Stimulated activated naive B cell treated with anti-CD40 and anti-IgM and Interleukin-4, amounts not matched to agents 10 μg/mL and 1 μg/mL and 100 μg/mL, for 72 hours (primary cell): Measurements from ENCODE around the gene KIAA0513.

Experiments
- ATAC-seq, 2 donors: fragments of 150-1000 bp; cut with Tn5 transposase; replicated peaks; 2 replicates each; pipeline ENCODE4 v1.10.0; 2021; ENCODE audit warnings: moderate library complexity in 1 of 2
- DNase-seq: peaks from one replicate; pipeline ENCODE4 v3.0.0; 2021
- H3K27ac Mint-ChIP-seq: one replicate; pipeline ENCODE4 v1.8.0; 2022; ENCODE audit warnings: mild to moderate bottlenecking, mixed read lengths
- H3K27me3 Mint-ChIP-seq, 2 donors: one replicate each; pipeline ENCODE4 v1.8.0; 2022; ENCODE audit warnings: mixed read lengths in 2 of 2
- H3K36me3 Mint-ChIP-seq, 2 donors: one replicate each; pipeline ENCODE4 v1.8.0; 2022; ENCODE audit warnings: mixed read lengths in 2 of 2, mild to moderate bottlenecking in 1 of 2
- H3K4me1 Mint-ChIP-seq, 2 donors: one replicate each; pipeline ENCODE4 v1.8.0; 2022; ENCODE audit warnings: mixed read lengths in 2 of 2, mild to moderate bottlenecking in 1 of 2
- H3K4me3 Mint-ChIP-seq, 2 donors: one replicate each; pipeline ENCODE4 v1.8.0; 2022; ENCODE audit warnings: mild to moderate bottlenecking in 2 of 2, mixed read lengths in 2 of 2, moderate library complexity in 1 of 2
- H3K9me3 Mint-ChIP-seq, 2 donors: one replicate each; pipeline ENCODE4 v1.8.0; 2022; ENCODE audit warnings: mixed read lengths in 2 of 2, mild to moderate bottlenecking in 1 of 2

KIAA0513 gene, protein sequence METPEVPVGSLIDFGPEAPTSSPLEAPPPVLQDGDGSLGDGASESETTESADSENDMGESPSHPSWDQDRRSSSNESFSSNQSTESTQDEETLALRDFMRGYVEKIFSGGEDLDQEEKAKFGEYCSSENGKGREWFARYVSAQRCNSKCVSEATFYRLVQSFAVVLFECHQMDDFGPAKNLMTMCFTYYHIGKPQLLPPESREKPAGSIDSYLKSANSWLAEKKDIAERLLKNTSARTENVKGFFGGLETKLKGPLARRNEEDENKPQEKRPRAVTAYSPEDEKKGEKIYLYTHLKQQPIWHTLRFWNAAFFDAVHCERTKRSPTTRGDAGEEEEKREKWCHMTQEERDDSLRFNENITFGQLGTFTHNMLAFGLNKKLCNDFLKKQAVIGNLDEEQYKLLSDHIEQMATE

DNA sequence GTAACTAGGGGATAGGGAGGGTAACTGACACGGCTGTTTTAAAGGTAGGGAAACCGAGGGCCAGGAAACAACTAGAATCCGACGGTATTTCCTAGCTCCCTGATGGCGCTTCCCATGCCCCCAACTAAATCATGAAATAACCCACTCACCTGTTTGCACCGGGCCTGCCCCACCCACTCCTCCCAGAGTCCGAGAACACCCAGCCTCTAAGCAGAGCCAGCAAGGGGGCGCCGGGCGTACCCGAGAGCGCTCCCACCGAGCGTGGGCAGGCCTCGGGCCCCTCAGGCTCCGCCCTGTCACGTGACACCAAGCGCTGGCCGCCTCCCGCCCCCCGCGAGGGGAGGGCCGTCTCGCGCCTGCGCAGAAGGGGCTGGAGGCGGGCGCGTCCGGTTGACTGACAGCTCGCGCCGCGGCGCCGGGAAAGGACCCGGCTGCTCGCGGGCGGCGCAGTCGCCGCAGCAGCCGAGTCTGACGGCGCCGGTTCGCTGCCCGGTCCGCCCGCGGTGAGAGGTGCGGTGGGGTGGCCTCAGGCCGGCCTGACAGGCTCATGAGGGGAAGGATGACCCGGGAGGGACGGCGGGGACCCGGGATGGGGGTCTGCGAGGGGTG lies at the start of gene KIAA0513:
Gene KIAA0513 (plus strand): TSS at position 447 of the 609 bp plus-strand sequence. CDS start 39,277 bp downstream, outside the sequence.
- peak within 1 kb of the TSS; percentile 94 for H3K27ac Mint-ChIP-seq

DNA sequence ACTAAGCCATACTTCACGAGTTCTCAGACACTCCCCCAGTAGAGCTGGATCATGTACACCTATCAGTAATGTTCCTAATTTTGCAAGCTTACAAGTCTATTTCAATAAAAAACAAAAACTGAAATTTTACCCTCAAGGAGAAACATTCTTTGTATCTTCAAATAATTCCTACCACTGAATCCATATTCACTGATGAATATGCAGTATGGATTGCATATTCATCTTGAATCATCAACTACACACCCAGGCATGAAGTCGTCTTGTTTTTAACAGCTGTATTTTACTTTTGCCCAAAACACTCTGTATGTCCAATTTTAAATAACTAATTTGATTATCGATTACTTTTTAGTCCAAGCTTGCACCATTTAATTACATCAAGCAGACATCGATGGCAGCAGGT lies 48.1 kb upstream of the KIAA0513 start:
- no peak overlapping the region for H3K4me3 Mint-ChIP-seq
- H3K36me3 Mint-ChIP-seq: peaks cover 43 to 50% of the 10 kb centered on the region in 2 donors
- no peaks in the 10 kb centered on the region for H3K9me3 Mint-ChIP-seq
- ATAC-seq (no peak), DNase-seq (no peak)
- H3K27ac Mint-ChIP-seq: no peak overlapping the region
- peaks cover 0 to 4% of the 10 kb centered on the region in 2 donors for H3K4me1 Mint-ChIP-seq
- no peaks in the 10 kb centered on the region for H3K27me3 Mint-ChIP-seq

More for the DNA sequence above, at the start of gene KIAA0513:
- Mint-ChIP-seq H3K9me3 (no peaks in the 10 kb centered on the region), H3K36me3 (no peaks in the 10 kb centered on the region), H3K27me3 (peaks cover 7 to 8% of the 10 kb centered on the region in 2 donors), H3K4me3 (peak within 1 kb of the TSS; percentile 92 to 99), H3K4me1 (peaks cover 34 to 59% of the 10 kb centered on the region in 2 donors)
- ATAC-seq: peak; percentile 72 to 82
- DNase-seq: peak; percentile 93

DNA sequence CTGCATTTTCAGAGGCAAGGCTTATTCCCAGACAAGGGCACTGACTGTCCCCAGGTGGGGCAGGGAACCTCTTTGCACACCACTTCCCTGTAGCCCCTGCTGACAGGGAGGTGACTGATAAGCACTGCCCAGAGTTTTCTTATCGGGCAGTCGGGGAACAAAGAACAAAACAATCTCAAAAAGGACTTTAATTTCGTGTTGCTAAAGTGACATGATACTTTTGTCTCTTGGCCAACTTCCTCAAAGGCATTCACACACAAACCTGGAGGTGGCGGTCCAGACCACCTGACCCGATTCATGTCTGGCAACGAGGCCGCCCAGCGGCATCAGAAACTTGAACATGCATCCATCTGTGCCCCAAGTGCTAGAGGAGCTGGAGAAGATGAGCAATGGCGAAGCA lies 45.2 kb upstream of the KIAA0513 start:
- H3K4me3 Mint-ChIP-seq: no peak overlapping the region

DNA sequence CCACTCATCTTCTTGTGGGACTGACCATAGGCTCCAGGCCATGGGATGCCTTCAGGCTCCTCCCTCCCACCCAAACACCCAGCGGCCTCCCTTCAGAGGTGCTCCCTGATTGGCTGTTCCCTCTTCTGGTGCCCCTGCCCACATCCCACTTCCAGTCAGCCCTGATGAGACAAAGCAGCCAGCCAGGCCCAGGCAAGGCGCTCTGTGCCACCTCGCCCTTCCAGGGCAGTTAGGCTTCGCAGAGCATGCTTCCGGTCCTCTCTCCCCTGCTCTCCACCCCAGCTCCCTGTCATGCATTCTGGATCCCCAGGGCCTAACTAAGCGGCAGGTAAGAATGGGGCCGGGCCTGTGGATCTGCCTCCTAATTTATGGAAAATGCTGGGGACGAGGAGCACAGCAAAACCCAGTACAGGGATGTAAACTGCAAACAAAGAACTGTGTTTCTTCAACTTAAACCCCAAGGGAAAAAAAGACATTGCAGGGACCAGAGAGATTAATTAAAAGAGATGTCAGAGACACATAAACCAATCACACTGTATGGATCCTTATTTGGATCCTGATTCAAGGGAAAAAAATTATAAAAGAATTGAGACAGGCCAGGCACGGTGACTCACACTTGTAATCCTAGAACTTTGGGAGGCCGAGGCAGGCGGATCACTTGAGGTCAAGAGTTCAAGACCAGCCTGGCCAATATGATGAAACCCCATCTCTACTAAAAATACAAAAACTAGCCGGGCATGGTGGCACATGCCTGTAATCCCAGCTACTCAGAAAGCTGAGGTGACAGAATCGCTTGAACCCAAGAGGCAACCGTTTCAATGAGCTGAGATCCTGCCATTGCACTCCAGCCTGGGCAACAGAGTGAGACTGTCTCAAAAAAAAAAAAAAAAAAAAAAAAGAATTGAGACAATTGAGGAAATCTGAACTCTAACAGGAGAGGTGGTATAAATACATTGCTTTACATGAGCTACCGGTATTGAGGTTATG lies 42.2 kb upstream of the KIAA0513 start:
- Mint-ChIP-seq H3K27ac (no peak overlapping the region), H3K9me3 (no peaks in the 10 kb centered on the region), H3K4me3 (no peak overlapping the region), H3K36me3 (peaks cover 62 to 65% of the 10 kb centered on the region in 2 donors), H3K27me3 (no peaks in the 10 kb centered on the region), H3K4me1 (peaks cover 7 to 14% of the 10 kb centered on the region in 2 donors)
- ATAC-seq: no peak
- DNase-seq: no peak

More for the DNA sequence above, 45.2 kb upstream of the KIAA0513 start:
- Mint-ChIP-seq H3K36me3 (peaks cover 50 to 55% of the 10 kb centered on the region in 2 donors), H3K4me1 (peaks cover 6 to 14% of the 10 kb centered on the region in 2 donors), H3K27ac (no peak overlapping the region), H3K9me3 (no peaks in the 10 kb centered on the region), H3K27me3 (no peaks in the 10 kb centered on the region)
- ATAC-seq (no peak), DNase-seq (no peak)

DNA sequence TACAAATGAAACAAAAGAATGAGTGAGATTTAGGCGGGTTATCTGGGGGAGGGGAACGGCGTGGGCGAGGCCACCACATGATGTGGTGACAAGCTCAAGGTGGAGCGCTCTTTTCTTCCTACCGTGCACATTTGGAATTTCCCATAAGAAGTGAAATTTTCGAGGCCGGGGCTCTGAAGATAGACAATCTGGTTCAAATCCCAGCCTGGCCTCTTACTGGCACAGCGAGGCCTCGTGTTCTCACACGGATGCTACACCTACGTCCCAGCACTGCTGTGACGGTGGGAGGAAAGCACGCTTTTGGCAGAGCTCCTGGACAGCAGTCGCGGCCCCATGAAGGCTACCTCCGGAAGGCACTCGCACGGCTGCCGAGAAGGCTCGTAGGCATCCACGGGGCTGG lies 41.5 kb upstream of the KIAA0513 start:
- ATAC-seq: no peak
- Mint-ChIP-seq H3K36me3 (peaks cover 62 to 65% of the 10 kb centered on the region in 2 donors), H3K4me3 (no peak overlapping the region), H3K27me3 (no peaks in the 10 kb centered on the region), H3K27ac (no peak overlapping the region), H3K4me1 (peaks cover 7 to 14% of the 10 kb centered on the region in 2 donors), H3K9me3 (no peaks in the 10 kb centered on the region)
- no peak for DNase-seq

DNA sequence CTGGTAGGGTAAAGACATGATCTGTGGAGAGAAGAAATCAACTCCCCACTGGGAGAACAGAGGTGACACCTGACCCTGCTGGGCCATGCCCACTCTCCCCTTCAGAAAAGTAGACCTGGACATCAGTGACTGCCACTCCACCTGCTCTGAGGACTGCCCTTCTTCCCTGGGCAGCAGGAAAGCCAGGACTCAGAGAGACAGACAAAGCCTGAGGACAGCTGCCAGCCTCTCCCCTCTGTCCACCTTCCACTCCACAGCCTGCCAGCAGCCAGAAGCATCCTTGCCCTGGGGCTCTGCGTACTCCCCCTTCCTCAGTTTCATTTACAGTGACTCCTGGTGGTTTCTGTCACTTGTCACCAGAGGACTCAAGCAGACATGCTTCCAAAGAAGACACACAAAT lies 40.7 kb upstream of the KIAA0513 start:
- peaks cover 59 to 65% of the 10 kb centered on the region in 2 donors for H3K36me3 Mint-ChIP-seq
- no peak overlapping the region for H3K4me3 Mint-ChIP-seq
- no peak overlapping the region for H3K27ac Mint-ChIP-seq
- no peak for ATAC-seq
- DNase-seq: no peak
- peaks cover 7 to 14% of the 10 kb centered on the region in 2 donors for H3K4me1 Mint-ChIP-seq
- H3K9me3 Mint-ChIP-seq: no peaks in the 10 kb centered on the region
- no peaks in the 10 kb centered on the region for H3K27me3 Mint-ChIP-seq

DNA sequence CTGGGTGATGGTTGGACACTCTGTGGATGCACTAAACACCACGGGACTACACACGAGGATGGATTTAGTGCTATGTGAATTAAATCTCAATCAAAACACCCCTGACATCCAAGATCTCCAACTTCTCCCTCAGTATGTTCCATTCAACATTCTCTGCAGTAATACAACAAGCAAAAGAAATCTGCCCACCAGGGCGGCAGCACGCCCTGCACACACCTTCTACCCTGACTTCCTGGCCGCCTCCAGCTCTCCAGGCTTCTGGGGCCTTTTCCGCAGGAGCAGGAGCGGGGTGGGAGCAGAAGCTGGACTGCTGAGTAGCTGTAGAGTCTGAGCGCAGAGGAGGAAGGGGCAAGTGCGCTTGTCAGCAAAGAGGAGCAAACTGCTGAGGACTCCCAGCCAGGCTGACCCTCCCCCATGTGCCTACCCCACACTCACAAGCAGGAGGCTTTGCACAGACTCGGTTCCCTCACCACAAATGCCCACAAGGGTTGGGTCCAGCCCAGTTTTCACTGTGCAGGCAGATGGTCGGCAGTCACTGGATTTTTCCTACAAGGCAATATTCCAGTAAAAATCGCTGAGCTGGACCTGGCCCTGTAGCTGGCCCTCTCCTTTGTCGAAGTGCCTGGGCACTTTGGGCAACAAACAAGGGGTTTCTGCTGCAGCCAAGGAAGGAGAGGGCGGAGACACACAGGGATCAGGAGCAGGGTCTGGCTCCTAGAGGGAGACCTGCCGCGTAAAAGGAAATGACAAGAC lies 39.1 kb upstream of the KIAA0513 start:
- no peaks in the 10 kb centered on the region for H3K27me3 Mint-ChIP-seq
- ATAC-seq (no peak), DNase-seq (no peak)
- no peak overlapping the region for H3K4me3 Mint-ChIP-seq
- H3K9me3 Mint-ChIP-seq: no peaks in the 10 kb centered on the region
- no peak overlapping the region for H3K27ac Mint-ChIP-seq
- peaks cover 3 to 14% of the 10 kb centered on the region in 2 donors for H3K4me1 Mint-ChIP-seq
- H3K36me3 Mint-ChIP-seq: peaks cover 48 to 56% of the 10 kb centered on the region in 2 donors

DNA sequence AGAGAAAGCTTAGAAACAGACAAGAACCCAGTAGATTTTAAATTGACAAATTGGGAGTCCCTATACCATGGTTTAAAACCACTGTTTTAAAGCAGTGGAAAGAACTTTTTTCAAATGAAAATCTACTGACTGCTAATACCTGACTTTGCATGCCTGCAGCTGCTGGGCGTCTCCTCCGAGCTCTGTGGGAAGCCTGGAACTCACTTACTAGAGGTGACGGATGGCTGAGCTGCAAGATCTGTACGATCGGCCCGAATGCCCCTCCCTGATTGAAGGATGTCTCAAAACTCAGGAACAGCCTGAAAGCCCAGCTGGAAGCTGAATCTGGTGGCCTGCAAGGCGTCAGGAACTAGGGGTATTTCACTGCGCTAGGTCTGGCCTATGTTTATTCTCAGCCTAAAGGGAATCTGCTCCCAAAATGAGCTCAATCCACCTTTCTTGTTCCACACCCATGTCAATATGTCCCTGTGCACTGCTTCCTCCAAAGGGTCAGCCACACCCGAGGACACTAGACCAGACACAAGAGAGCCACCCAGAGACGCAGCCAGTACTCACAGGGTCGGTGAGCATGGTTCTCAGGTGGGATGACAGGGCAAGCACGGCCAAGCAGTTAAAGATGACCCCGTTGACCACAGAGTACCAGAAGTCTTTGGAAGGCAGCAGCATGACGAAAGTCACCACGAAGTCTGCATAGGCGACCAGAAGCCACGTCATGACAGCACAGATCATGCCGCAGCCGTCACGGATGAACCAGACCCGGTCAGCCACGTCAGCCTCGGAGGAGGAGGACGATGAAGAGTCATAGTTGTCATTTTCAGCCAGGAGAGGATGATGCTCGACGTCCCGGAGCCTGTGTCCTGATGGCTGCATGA lies 37.6 kb upstream of the KIAA0513 start:
- no peak for ATAC-seq
- H3K27me3 Mint-ChIP-seq: no peaks in the 10 kb centered on the region
- H3K4me3 Mint-ChIP-seq: no peak overlapping the region
- H3K9me3 Mint-ChIP-seq: no peaks in the 10 kb centered on the region
- no peak for DNase-seq
- peaks cover 52 to 71% of the 10 kb centered on the region in 2 donors for H3K36me3 Mint-ChIP-seq
- no peak overlapping the region for H3K27ac Mint-ChIP-seq
- H3K4me1 Mint-ChIP-seq: peaks cover 3 to 15% of the 10 kb centered on the region in 2 donors

DNA sequence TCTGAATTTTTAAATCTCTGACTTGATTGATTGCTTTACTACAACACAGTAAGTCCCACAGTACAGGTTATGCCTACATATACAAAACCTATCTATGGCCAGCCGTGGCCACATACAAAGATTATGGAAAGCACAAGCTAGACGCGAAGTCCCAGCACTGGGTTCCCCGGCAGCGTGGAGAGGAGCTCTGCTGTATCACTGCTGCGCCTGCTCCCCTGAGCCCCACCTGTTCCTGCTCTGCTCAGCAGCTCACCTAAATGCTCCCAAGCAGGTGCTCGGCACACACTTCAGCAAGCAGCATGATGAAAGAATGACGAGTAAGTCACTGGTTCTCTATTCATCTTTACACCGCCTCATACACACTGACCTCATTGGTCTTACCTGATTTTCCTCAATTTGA lies 36.8 kb upstream of the KIAA0513 start:
- Mint-ChIP-seq H3K36me3 (peaks cover 54 to 73% of the 10 kb centered on the region in 2 donors), H3K27me3 (no peaks in the 10 kb centered on the region), H3K9me3 (no peaks in the 10 kb centered on the region), H3K4me1 (peaks cover 7 to 23% of the 10 kb centered on the region in 2 donors), H3K4me3 (no peak overlapping the region), H3K27ac (no peak overlapping the region)
- DNase-seq: no peak
- no peak for ATAC-seq

DNA sequence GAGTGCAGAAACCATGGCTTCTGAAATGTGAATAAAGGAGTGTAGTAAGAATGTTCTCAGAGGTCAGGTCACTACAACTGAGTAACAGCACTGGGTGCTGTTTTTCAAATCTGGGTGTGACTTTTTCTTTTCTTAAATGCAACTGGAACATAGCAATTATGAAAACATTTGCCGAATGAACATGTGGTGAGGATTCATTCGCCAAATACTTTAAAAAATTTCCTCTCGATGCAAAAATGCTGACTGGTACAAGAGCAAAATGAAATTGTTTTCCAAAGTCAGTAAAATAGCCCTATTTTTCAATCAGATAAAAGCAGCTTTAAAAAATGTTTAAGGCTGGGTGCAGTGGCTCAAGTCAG lies 34.9 kb upstream of the KIAA0513 start:
- Mint-ChIP-seq H3K4me3 (no peak overlapping the region), H3K4me1 (peaks cover 12 to 23% of the 10 kb centered on the region in 2 donors), H3K27me3 (no peaks in the 10 kb centered on the region), H3K9me3 (no peaks in the 10 kb centered on the region), H3K36me3 (peaks cover 40 to 69% of the 10 kb centered on the region in 2 donors), H3K27ac (no peak overlapping the region)
- DNase-seq (no peak), ATAC-seq (no peak)

DNA sequence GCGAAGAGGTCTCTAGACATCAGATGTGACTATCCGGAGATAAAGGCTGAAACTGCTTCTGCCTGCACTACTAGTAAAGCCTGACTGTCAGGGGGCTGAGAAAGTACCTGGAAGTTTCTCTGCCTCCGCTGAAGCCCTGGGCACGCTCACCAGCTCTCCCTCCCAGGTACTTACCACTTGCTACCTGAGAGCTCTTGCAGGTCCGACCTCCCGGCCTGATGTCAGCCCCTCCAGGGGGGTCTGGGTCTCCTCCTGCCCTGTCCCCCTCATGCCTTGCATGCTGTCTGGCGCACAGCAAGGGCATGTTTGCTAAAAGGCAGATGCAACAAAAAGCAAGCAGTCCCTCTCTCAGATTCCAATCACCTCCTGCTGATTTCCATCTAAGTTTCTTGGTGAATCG lies 33.7 kb upstream of the KIAA0513 start:
- H3K9me3 Mint-ChIP-seq: no peaks in the 10 kb centered on the region
- no peak overlapping the region for H3K4me3 Mint-ChIP-seq
- peaks cover 33 to 67% of the 10 kb centered on the region in 2 donors for H3K36me3 Mint-ChIP-seq
- ATAC-seq (no peak), DNase-seq (no peak)
- peaks cover 10 to 23% of the 10 kb centered on the region in 2 donors for H3K4me1 Mint-ChIP-seq
- H3K27me3 Mint-ChIP-seq: no peaks in the 10 kb centered on the region
- no peak overlapping the region for H3K27ac Mint-ChIP-seq

DNA sequence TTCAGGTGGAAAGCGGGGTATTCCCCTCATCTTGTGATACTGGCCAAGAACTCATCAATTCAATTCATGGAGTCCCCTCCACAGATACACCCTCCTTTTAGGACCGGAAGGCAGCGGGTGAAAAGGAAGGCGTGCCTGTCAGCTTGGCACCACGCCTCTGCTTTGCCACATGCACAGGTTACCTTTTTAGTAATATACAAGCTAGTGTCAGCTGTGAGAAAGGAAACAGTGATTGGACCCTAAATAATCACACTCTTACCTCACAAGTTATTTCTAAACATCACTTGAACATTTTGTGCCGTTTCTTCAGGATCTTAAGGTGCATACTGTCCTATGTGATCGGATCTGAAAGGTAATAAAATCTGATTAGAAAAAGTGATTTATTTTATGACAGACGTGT lies 31.9 kb upstream of the KIAA0513 start:
- no peaks in the 10 kb centered on the region for H3K9me3 Mint-ChIP-seq
- no peak overlapping the region for H3K4me3 Mint-ChIP-seq
- H3K27me3 Mint-ChIP-seq: no peaks in the 10 kb centered on the region
- peaks cover 12 to 26% of the 10 kb centered on the region in 2 donors for H3K4me1 Mint-ChIP-seq
- H3K27ac Mint-ChIP-seq: peak overlapping the region; percentile 20
- peaks cover 31 to 61% of the 10 kb centered on the region in 2 donors for H3K36me3 Mint-ChIP-seq
- DNase-seq (no peak), ATAC-seq (no peak)

DNA sequence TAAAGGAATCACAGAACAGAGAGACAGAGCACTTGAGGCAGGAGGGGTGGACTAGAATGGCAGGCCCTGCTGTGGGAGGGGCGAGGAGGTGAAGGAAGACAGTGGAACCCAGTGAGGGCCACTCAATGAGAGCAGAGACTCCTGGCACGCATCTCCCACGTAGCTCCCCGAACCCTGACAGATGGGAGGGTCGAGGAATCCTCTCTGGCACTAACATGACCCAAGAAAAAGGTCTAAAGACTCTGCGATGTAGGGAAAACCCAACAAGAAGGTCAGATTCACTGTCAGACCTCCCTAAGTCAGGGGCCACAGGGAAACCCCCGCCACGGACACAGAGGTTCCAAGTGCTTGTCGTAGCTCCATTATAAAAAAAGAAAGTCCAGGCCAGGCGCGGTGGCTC lies 31.2 kb upstream of the KIAA0513 start:
- peak overlapping the region; percentile 10 to 22 for H3K4me3 Mint-ChIP-seq
- no peaks in the 10 kb centered on the region for H3K27me3 Mint-ChIP-seq
- H3K27ac Mint-ChIP-seq: peak overlapping the region; percentile 70
- peaks cover 14 to 29% of the 10 kb centered on the region in 2 donors for H3K4me1 Mint-ChIP-seq
- H3K9me3 Mint-ChIP-seq: no peaks in the 10 kb centered on the region
- ATAC-seq (no peak), DNase-seq (no peak)
- H3K36me3 Mint-ChIP-seq: peaks cover 27 to 57% of the 10 kb centered on the region in 2 donors
